Suppressor macrophage treated with lipopolysaccharide for 1 hour (primary cell): ENCODE results near the gene ZNF227.
"Not testable (repeated sequence)": the region's sequence is repeated elsewhere in the genome, so short reads cannot be mapped to it uniquely, and the experiment has no call there.

Source experiments
- DNase-seq, 3 donors: peaks; one replicate each; pipeline ENCODE4 v3.0.0-alpha.2; 2020 to 2022

The ZNF227 gene

DNA sequence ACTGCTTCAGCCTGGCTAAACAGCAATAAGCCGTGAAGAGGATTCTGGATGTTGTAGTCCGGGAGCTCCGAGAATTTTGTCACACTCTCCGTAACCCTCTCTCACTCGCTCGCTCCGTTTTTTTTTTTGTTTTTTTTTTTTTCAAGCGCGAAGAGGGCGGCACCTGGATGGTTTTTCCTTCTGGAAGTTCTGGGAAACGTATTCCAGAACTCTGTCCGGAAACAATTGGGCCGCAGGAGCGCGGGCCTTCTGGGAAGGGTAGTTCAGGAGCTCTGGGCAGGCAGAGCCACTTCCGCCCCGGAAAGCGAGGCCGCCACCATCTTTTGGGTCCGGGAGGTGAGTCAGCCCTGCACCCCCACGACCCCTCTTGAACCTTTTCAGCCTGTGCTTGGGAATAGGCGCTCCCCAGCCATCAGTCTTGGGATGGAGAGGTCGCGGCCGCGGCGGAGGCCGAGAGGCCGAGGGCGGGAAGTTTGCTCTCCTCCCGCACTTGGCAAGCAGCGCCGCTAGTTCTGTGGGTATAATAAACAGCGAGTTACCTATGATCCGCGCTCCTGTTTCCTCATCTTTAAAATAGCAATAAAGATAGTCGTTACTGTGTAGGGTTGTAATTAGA lies at the start of gene ZNF227:
ZNF227 (plus strand) TSS at position 283 of the 616 bp plus-strand sequence. CDS start 5,261 bp downstream, outside the sequence.
- peak; percentile 80 to 88 (median 84) for DNase-seq

GRCh38 chr19:44163789-44164188 lies 48.5 kb upstream of the ZNF227 start:
- DNase-seq = no peak

DNA sequence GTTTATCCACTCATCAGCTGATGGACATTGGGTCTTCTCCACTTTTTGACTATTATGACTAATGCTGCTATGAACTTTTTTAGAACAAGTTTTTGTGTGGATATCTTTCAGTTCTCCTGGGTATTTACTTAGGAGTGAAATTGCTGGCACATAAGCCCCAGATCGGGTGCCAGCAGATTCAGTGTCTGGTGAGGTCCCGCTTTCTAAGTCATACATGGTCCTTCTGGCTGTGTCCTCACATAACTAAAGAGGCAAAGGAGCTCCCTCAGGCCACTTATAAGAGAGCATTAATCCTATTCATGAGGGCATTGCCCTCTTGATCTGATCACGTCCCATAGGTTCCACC lies 48.0 kb upstream of the ZNF227 start:
- no peak for DNase-seq

DNA sequence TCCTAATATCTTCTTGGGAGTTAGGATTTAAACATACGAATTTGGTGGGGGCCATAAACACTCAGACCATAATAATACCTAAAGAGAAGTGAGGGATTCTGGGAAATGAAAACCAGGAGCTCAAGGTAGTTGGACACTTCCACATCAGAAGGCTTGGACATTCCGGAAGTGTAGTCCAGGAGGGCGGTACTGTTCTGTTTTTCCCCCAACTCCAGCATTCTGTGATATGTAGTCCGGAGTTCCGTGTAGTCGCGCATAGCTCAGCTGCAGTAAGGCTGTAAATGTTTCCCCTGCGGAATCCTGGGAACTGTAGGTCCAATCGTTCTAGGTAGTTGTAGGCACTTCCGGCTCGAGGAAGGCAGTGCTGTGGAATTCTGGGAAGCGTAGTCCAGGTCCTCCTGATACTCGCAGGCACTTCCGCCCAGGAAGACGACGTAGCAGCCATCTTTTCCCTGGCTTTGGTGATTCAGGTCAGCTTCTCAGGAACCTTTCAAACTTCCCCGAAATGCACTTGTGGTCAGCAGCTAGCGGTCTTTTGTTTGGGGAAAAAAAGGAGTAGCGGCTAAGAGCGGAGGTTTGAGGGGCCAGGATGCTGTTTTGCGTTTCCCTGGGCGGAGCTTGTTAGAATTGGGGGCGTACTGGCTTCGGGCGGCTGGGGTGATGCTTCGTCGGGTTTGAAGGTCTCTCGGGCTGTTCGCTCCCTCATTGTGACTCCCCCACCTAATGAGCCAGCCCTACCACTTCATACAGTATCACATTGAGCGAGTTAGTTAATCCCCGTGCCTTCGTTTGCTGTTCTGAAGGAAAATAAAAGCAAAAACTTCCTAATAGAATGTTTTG lies 47.4 kb upstream of the ZNF227 start, which contains the start of gene ZNF226:
ZNF226 (plus strand) TSS at position 428 of the 840 bp plus-strand sequence. CDS start 4,981 bp downstream, outside the sequence.
- peak; percentile 92 to 97 (median 95) for DNase-seq

- not testable (repeated sequence) for DNase-seq
Observed at GRCh38 chr19:44170660-44171059, 41.7 kb upstream of the ZNF227 start.

DNA sequence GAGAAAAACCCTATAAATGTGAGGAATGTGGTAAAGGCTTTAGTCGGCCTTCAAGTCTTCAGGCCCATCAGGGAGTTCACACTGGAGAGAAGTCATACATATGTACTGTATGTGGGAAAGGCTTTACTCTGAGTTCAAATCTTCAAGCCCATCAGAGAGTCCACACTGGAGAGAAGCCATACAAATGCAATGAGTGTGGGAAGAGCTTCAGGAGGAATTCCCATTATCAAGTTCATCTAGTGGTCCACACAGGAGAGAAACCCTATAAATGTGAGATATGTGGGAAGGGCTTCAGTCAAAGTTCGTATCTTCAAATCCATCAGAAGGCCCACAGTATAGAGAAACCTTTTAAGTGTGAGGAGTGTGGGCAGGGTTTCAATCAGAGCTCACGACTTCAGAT lies 35.7 kb upstream of the ZNF227 start:
- no peak for DNase-seq

DNA sequence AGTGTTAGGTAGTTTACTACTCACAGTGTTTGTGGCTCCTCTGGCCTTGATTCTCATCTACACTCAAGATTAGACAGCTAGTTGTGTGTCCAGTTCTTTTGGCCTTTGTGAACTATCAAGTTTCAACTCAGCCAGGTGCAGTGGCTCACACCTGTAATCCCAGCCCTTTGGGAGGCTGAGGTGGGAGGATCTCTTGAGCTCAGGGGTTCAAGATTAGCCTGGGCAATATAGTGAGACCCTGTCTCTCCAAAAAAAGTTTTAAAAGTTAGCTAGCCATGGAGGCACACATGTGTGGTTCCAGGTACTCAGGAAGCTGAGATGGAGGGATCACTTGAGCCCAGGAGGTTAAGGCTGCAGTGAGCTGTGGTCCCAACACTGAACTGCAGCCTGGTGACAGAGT lies 31.4 kb upstream of the ZNF227 start:
- DNase-seq = no peak

GRCh38 chr19:44182145-44182544 lies 30.2 kb upstream of the ZNF227 start:
- no peak for DNase-seq

GRCh38 chr19:44190020-44190419 lies 22.3 kb upstream of the ZNF227 start:
- no peak for DNase-seq

- no peak for DNase-seq
Observed at GRCh38 chr19:44192127-44192526, 20.2 kb upstream of the ZNF227 start.

DNA sequence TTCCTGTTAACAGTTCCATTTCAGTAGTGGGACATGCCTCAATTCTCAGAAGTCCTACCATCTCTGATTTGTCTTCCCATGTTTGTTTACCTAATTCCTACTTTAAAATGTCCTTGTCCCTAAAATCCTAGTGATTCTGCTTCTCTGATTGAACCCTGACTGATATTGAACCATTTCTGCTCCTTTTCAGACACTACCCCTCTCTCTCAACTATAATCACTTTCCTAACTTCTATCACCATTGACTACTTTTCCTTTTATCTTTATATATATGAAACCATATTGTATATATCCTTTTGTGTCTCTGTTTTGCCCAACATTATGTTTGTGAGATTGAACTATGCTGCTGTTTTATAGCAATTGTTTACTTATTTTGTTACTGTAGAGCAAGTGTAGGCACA lies 15.6 kb upstream of the ZNF227 start:
- no peak for DNase-seq

GRCh38 chr19:44202470-44202869 lies 9.9 kb upstream of the ZNF227 start:
- DNase-seq = no peak

DNA sequence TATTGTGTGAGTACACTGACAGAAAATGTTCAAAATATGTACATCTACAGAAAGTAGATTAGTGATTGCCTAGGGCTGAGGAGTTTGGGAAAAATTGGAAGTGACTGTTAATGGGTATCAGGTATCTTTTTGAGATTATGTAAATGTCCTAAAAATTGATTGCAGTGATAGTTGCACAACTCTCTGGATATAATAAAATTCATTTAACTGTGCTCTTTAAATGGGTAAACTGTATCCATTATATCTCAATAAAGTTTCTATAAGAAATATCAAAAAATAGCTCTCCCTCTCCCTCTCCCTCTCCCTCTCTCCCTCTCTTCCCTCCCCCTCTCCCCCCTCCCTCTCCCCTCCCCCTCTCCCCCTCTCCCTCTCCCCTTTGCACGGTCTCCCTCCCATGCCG lies 9.4 kb upstream of the ZNF227 start:
- DNase-seq = no peak

DNA sequence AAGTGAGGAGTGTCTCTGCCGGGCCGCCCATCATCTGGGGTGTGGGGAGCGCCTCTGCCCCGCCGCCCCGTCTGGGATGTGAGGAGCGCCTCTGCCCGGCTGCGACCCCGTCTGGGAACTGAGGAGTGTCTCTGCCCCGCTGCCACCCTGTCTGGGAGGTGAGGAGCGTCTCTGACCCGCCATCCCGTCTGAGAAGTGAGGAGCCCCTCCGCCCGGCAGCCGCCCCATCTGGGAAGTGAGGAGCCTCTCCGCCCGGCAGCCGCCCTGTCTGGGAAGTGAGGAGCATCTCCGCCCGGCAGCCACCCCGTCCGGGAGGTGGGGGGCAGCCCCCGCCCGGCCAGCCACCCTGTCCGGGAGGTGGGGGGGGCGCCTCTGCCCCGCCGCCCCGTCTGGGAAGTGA lies 8.5 kb upstream of the ZNF227 start:
- not testable (repeated sequence) for DNase-seq

DNA sequence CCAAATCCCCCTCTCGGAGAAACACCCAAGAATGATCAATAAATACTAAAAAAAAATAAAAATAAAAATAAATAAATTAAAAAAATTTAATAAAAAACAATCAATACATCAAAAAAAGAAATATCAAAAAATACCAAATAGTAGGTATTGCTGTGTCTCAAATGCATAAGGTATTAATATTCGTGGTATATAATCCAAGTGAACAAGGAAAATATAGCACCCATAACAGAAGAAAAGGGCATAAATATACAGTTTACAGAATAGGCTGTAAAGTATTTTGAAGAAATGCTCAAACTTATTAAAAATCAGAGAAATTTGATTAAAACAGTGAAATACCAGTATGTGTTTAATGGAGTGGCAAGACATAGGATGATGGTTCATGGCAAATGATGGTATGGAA lies 7.6 kb upstream of the ZNF227 start:
- no peak for DNase-seq

DNA sequence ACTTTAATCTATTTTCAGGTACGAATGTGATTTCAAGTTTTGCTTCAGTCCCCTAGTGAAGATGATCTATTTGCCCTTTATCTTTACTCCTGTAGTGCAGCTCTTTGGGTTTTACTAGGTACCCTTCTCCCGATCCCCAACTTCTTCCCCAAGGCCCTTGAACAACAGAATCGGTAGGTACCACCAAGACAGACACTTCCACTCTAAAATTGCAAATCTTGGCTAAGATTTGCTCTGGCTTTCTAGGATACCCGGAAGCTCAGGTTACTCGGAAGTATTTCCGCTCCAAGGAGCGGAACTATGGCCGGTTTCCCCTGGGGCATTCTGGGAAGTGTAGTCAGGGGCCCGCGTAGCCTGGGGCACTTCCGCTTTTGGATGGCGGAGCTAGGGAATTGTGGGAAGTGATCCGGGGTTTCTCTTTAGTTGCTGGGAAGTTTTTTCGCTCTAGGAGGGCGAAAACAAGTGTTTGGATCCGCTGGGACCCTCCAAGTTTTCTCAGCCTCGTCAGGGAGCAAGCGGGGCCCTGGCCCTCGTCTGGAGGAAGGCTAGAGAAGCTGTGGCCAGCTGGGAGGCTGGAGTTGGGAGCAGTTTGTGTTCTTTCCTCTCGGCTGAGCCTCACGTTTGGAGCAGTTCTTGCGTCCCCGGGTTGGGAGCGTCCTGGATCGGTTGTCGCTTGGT lies 5.1 kb upstream of the ZNF227 start:
- DNase-seq = peak; percentile 94 to 96 (median 94)

- peak; percentile 18 to 22 (median 22) for DNase-seq
Observed at GRCh38 chr19:44212866-44213346, 574 bp downstream of the ZNF227 start.

DNA sequence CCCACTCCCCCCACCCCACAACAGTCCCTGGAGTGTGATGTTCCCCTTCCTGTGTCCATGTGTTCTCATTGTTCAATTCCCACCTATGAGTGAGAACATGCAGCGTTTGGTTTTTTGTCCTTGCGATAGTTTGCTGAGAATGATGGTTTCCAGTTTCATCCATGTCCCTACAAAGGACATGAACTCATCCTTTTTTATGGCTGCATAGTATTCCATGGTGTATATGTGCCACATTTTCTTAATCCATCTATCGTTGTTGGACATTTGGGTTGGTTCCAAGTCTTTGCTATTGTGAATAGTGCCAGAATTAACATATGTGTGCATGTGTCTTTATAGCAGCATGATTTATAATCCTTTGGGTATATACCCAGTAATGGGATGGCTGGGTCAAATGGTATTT lies 7.6 kb downstream of the ZNF227 start:
- not testable (repeated sequence) for DNase-seq

- not testable (repeated sequence) for DNase-seq
Observed at GRCh38 chr19:44220761-44221160, 8.4 kb downstream of the ZNF227 start.

- DNase-seq = not testable (repeated sequence)
Observed at GRCh38 chr19:44221291-44221690, 9.0 kb downstream of the ZNF227 start.

DNA sequence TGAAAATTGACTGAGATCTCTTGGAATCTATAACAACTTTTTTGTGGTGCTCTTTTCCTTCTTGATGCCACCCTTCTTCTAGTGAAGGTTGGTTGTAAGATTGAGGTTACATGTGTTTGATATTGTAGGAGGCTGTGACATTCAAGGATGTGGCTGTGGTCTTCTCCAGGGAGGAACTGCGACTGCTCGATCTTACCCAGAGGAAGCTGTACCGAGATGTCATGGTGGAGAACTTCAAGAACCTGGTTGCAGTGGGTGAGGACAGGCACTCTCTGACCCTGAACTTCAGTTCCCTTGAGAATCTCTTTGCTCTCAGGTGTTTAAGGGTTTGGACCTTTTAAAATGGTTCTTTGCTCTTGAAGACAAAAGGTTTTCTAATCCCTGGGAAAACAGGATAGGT lies 16.0 kb downstream of the ZNF227 start:
- no peak for DNase-seq

GRCh38 chr19:44232867-44233266 lies 20.5 kb downstream of the ZNF227 start:
- DNase-seq = no peak

GRCh38 chr19:44236384-44236783 lies 24.1 kb downstream of the ZNF227 start:
- DNase-seq = no peak

- DNase-seq = not testable (repeated sequence)
Observed at GRCh38 chr19:44252332-44252731, 40.0 kb downstream of the ZNF227 start.
